NCI-H446 treated with DMSO at 0.1 percent for 48 hours (cell line): ENCODE measurements around the gene CRELD2.

Experiments used
- DNase-seq: peaks from one replicate; lab custom pipeline; 2025; lab: John Stamatoyannopoulos, UW

CRELD2 gene

GRCh38 chr22:49887702-49888101 lies 30.7 kb upstream of the CRELD2 start:
- no peak for DNase-seq

GRCh38 chr22:49889071-49889470 lies 29.4 kb upstream of the CRELD2 start:
- no peak for DNase-seq

GRCh38 chr22:49892226-49892899 lies 26.1 kb upstream of the CRELD2 start:
- DNase-seq: peak; percentile 26

- no peak for DNase-seq
Observed at GRCh38 chr22:49893025-49893424, 25.4 kb upstream of the CRELD2 start.

GRCh38 chr22:49894322-49895054 lies 23.9 kb upstream of the CRELD2 start:
- no peak for DNase-seq

- DNase-seq: no peak
Observed at GRCh38 chr22:49896201-49896600, 22.2 kb upstream of the CRELD2 start.

GRCh38 chr22:49897015-49897684 lies 21.3 kb upstream of the CRELD2 start:
- DNase-seq: no peak

- DNase-seq: no peak
Observed at GRCh38 chr22:49899530-49899929, 18.9 kb upstream of the CRELD2 start.

GRCh38 chr22:49900441-49901230 lies 17.8 kb upstream of the CRELD2 start:
- DNase-seq: no peak

- DNase-seq: no peak
Observed at GRCh38 chr22:49901457-49901856, 17.0 kb upstream of the CRELD2 start.

GRCh38 chr22:49903322-49904039 lies 15.0 kb upstream of the CRELD2 start:
- DNase-seq: no peak

- no peak for DNase-seq
Observed at GRCh38 chr22:49904040-49904369, 14.4 kb upstream of the CRELD2 start.

- DNase-seq: no peak
Observed at GRCh38 chr22:49905465-49905864, 13.0 kb upstream of the CRELD2 start.

- no peak for DNase-seq
Observed at GRCh38 chr22:49906071-49906798, 12.2 kb upstream of the CRELD2 start.

GRCh38 chr22:49906799-49907290 lies 11.6 kb upstream of the CRELD2 start:
- DNase-seq: no peak

GRCh38 chr22:49907807-49908206 lies 10.6 kb upstream of the CRELD2 start:
- no peak for DNase-seq

- DNase-seq: no peak
Observed at GRCh38 chr22:49909476-49910205, 8.8 kb upstream of the CRELD2 start.

- no peak for DNase-seq
Observed at GRCh38 chr22:49910229-49911155, 7.9 kb upstream of the CRELD2 start.
